ENCODE measurements around the gene PPP2R5B.

Gene PPP2R5B

DNA sequence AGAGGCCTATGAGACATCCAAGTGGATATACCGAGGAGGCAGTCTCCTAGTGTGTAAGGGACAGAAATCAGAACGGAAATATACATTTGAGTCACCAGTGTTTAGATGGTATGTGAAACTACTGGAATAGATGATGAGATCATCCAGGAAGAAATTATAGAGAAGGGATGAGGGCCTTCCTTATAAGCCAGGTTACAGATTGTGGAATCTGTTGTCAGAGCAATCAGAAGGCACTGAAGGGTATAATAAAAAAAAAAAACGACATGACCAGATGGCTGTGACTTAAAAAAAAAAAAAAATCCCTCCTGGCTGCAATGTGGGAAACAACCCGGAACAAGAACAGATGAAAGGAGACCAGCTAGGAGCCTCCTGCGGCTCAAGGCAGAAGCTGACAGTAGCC lies 44.7 kb downstream of the PPP2R5B start:
- H3K27ac ChIP-seq: no peak overlapping the region
- TF ChIP-seq, protein P1, sequence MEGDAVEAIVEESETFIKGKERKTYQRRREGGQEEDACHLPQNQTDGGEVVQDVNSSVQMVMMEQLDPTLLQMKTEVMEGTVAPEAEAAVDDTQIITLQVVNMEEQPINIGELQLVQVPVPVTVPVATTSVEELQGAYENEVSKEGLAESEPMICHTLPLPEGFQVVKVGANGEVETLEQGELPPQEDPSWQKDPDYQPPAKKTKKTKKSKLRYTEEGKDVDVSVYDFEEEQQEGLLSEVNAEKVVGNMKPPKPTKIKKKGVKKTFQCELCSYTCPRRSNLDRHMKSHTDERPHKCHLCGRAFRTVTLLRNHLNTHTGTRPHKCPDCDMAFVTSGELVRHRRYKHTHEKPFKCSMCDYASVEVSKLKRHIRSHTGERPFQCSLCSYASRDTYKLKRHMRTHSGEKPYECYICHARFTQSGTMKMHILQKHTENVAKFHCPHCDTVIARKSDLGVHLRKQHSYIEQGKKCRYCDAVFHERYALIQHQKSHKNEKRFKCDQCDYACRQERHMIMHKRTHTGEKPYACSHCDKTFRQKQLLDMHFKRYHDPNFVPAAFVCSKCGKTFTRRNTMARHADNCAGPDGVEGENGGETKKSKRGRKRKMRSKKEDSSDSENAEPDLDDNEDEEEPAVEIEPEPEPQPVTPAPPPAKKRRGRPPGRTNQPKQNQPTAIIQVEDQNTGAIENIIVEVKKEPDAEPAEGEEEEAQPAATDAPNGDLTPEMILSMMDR (IDR thresholded peaks at IDR 0.05): no peak
- H3K4me1 ChIP-seq: no peaks in the 10 kb centered on the region
- no peak overlapping the region for H3K4me3 ChIP-seq (ENCODE audit: low read depth, low read length)
- no peaks in the 10 kb centered on the region for H3K27me3 ChIP-seq (ENCODE audit: control insufficient read depth, insufficient read depth, low read length)
- H3K36me3 ChIP-seq (ENCODE audit: control insufficient read depth, insufficient read depth, low read length): no peaks in the 10 kb centered on the region
- no peaks in the 10 kb centered on the region for H3K79me2 ChIP-seq
- no peak overlapping the region for H3K9ac ChIP-seq
- H3K9me3 ChIP-seq (ENCODE audit: control insufficient read depth, low read length): no peaks in the 10 kb centered on the region
- no peak overlapping the region for H2AFZ ChIP-seq
- H3K4me2 ChIP-seq (ENCODE audit: low read length): no peak overlapping the region

DNA sequence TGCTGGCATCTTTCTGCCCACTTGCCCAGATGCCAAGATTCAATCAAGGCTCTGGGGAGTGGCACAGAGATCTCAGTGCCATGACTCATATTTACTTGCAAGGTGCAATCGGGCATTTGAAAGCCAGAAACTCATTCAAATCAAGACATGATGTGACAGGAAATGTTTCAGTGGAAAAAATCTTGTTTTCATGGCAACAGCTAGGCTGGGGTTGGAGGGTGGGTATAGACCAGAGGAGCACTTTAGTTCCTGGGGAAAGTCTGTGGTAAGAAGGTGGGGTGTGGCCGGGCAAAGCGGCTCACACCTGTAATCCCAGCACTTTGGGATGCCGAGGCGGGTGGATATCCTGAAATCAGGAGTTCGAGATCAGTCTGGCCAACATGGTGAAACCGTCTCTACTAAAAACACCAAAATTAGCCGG lies 46.3 kb downstream of the PPP2R5B start:
- Histone ChIP-seq H3K9ac (no peak overlapping the region), H3K4me1 (no peaks in the 10 kb centered on the region), H3K9me3 (ENCODE audit: control insufficient read depth, low read length) (no peaks in the 10 kb centered on the region), H3K79me2 (no peaks in the 10 kb centered on the region), H3K4me3 (ENCODE audit: low read depth, low read length) (no peak overlapping the region), H3K36me3 (ENCODE audit: control insufficient read depth, insufficient read depth, low read length) (no peaks in the 10 kb centered on the region), H3K27ac (no peak overlapping the region), H3K27me3 (ENCODE audit: control insufficient read depth, insufficient read depth, low read length) (no peaks in the 10 kb centered on the region), H3K4me2 (ENCODE audit: low read length) (no peak overlapping the region), H2AFZ (no peak overlapping the region)
- TF ChIP-seq, protein P1 (IDR thresholded peaks at IDR 0.05): no peak

DNA sequence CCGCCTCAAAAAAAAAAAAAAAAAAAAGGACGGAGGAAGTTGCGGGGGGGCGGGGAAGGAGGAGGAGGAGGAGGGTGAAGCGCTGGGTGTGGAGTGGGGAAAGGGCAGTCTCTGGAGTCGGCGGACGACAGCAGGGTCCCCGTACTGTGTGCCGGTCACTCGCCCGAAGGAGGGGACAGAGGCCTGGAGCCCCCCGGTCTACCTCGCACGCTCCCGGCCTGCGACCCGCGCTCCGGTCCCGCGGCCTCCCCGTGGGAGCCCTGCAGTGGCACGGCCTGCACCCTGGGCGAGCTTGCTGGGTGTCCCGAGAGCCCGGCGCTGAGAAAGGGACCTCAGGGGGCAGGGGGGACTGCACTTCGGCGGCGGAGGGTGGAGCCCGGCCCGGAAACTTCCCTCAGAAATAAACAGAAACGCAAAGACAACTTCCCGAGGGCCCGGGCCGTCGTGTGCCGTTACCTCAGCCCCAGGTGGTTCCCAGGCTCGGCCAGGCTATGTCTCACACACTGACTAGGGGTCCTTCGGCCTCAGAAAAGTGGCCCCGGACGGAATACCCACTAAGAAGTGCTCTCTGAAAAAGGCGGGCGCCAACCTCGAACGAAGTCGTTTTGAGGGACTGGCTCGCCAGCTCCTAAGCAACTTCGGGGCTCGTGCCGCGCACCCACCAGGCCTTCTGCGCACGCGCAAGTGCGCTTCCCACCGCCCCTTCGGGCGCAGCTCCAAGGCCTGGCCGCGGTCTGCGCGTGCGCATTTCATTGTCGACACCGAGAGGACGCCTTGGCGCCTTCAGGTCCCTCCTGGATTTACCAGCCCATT lies 47.1 kb downstream of the PPP2R5B start, which contains the start of gene MAJIN:
Gene MAJIN (minus strand): TSS at position 688 of the 813 bp plus-strand sequence. CDS start 12,703 bp downstream, outside the sequence.
- TF ChIP-seq, protein P1 (IDR thresholded peaks at IDR 0.05): no peak
- Histone ChIP-seq H3K4me1 (no peaks in the 10 kb centered on the region), H2AFZ (peak within 1 kb of the TSS; percentile 66), H3K27ac (no peak within 1 kb of the TSS), H3K79me2 (no peaks in the 10 kb centered on the region), H3K36me3 (ENCODE audit: control insufficient read depth, insufficient read depth, low read length) (no peaks in the 10 kb centered on the region), H3K27me3 (ENCODE audit: control insufficient read depth, insufficient read depth, low read length) (no peaks in the 10 kb centered on the region), H3K4me3 (ENCODE audit: low read depth, low read length) (peak within 1 kb of the TSS; percentile 74), H3K9me3 (ENCODE audit: control insufficient read depth, low read length) (no peaks in the 10 kb centered on the region), H3K9ac (no peak within 1 kb of the TSS), H3K4me2 (ENCODE audit: low read length) (peak within 1 kb of the TSS; percentile 69)

DNA sequence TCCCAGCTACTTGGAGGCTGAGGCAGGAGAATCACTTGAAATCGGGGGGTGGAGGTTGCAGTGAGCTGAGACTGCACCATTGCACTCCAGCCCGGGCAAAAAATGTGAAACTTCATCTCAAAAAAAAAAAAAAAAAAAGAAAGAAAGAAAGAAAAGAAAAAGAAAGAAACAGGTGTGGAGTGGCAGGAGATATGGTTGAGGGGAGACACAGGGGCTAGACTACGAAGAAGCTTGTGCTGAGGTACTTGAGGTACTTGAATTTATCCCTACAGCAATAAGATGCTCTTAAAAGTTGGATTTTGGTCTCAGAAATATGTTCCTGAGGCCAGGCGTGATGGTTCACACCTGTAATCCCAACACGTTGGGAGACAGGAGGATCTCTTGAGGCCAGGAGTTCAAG lies 49.6 kb downstream of the PPP2R5B start:
- Histone ChIP-seq H3K9ac (no peak overlapping the region), H3K4me3 (ENCODE audit: low read depth, low read length) (no peak overlapping the region), H3K36me3 (ENCODE audit: control insufficient read depth, insufficient read depth, low read length) (no peaks in the 10 kb centered on the region)

More for the DNA sequence above, 49.6 kb downstream of the PPP2R5B start:
- no peak overlapping the region for H3K27ac ChIP-seq
- no peaks in the 10 kb centered on the region for H3K79me2 ChIP-seq
- H3K27me3 ChIP-seq (ENCODE audit: control insufficient read depth, insufficient read depth, low read length): no peaks in the 10 kb centered on the region
- H3K9me3 ChIP-seq (ENCODE audit: control insufficient read depth, low read length): no peaks in the 10 kb centered on the region
- H2AFZ ChIP-seq: no peak overlapping the region
- TF ChIP-seq, protein P1 (IDR thresholded peaks at IDR 0.05): no peak
- no peaks in the 10 kb centered on the region for H3K4me1 ChIP-seq
- H3K4me2 ChIP-seq (ENCODE audit: low read length): no peak overlapping the region

Measured in parathyroid adenoma (tissue), 2 donors.